HG03196 (cell line): Measurements from ENCODE around the gene POLN.
"Not testable (repeated sequence)": the region's sequence is repeated elsewhere in the genome, so short reads cannot be mapped to it uniquely, and the experiment has no call there.

ENCODE experiments used
- ATAC-seq: cut with Tn5 transposase; IDR thresholded peaks from one replicate; pipeline ENCODE4 v1.9.1; 2021; ENCODE audit not compliant: unreplicated experiment

The POLN gene

DNA sequence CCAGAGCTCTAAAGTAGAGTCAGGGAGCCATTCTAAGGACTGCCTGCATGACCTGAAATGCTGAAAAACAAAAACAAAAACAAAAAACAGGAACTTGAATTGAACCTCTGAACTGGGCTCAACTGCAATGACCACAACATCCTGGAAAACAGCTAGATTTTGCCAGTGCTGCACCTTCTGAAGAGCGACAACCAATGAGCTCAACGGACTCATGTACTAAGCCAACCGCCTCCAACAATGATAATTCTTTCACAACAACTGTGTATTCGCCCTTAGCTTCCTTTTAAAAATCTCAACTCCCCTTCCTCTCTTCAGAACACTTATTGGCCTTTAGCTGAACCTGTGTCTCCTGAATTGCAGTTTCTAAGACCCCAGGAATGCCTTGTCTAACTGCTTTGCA is 69.8 kb downstream of the POLN start:
- no peak for ATAC-seq

DNA sequence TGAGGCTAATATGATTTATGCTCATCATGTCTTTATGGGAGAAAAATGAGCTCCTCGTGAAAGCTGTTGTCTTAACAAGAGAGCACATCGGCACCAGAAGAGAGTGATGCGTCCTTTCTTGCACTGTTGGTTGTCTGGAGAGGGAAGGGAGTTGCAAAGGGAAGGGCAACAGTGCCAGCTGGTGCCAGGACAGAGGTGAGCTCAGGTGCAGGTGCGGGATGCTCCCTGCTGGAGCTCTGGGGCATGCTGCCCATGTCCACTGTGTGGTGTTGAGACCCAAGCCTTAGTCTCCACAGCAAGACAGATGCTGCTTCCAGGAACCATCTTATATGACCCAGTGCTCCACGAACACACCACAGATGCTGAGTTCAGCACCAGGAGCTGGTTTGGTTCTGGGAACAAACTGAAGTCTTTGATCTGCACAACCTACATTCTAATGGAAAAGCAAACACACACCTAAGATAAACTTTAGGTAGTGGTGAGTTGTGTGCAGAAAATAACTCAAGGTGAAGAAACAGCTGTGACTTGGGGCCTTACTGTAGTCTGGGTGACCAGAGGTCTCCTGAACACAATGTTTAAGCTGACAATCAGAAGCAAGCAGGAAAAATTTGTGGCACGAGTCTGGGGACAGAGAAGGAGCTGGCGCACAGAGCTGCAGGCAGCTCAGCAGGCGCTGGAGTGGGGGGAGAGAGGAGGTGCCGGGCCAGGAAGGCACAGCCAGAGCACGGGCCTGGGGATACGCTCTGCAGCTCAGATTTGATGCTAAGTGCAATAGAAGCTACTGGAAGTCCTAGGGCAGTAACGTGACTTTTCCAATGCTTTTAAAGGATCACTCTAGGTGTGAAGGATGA is 73.2 kb downstream of the POLN start:
- ATAC-seq: no peak

DNA sequence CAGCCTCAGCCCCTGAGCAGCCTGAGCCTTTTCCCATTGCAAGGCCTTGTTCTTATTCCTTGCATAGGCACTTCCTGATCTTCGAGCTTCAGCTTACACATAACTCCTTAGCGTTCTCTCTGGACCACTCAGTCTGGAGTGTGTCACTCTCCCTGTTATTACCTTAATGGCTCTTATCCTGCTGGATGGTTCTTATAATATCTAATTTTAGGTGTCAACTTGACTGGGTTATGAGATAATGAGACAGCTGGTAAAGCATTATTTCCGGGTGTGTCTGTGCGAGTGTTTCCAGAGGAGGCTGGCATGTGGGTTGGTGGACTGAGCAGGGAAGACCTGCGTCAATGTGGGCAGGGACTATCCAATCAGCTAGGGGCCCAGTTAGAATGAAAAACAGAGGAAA is 75.7 kb downstream of the POLN start:
- no peak for ATAC-seq

DNA sequence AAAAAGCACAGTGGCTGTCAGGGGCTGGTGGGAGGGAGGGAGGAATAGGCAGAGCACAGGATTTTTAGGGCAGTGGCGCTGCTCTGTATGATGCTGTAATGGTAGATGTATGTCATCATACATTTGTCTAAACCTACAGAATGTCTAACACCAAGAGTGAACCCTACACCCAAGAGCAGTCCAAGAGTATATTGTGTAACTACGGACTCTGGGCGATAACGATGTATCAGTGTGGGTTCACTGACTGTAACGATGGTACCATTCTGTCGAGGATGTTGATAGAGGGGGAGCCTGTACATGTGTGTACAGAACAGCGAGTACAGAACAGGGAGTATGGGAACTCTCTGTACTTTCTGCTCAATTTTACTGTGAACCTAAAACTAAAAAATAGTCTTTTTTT is 76.5 kb downstream of the POLN start:
- no peak for ATAC-seq

DNA sequence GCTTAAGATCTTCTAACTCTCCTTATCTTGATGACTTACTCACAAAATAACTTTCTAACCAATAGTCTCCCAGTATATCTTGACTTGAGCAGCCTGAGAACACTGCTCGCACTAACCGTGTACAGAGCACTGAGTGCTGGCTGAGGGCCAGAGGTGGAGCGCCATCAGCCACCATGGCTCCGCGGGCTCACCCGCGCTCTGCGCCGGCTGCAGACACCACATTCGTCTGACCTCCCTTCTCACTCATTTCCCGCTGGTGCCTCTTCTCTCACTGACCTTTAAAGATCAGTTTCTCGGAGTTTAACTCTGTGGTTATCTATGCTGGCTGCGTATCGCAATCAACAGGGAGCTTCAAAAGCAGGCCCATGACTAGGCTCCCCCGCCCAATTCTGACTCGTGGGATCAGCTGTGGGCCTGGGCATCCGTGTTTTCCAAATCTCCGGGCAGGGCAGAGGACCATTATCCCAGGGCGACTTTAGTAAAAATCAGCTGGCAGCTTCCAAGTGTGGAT is 78.6 kb downstream of the POLN start:
- ATAC-seq: no peak

DNA sequence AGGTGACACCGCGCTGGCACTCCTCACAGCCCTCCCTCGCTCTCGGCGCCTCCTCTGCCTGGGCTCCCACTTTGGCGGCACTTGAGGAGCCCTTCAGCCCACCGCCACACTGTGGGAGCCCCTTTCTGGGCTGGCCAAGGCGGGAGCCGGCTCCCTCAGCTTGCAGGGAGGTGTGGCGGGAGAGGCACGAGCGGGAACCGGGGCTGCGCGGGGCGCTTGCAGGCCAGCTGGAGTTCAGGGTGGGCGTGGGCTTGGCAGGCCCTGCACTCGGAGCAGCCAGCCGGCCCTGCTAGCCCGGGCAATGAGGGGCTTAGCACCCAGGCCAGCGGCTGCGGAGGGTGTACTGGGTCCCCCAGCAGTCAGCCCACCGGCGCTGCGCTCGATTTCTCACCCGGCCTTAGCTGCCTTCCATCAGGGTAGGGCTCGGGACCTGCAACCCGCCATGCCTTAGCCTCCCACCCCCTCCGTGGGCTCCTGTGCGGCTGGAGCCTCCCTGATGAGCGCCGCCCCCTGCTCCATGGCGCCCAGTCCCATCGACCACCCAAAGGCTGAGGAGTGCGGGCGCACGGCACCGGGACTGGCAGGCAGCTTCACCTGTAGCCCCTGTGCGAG is 80.7 kb downstream of the POLN start:
- not testable (repeated sequence) for ATAC-seq

DNA sequence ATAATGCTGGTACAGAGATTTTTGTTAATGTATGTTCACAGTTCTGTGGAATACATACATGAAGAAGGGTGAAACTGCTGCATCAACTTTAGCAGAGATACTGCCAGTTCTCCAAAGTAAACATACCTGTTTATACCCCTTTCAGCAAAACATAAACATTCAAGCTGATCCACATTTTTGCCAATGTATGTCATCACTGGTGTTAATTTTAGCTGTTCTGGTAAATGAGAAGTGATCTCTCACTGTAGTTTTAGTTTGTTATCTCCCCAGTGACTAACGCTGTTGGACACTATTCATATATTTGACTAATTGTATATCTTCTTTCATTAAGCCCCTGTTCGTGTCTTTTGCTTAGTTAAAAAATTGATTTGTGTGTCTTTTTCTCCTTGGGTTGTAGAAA is 82.0 kb downstream of the POLN start:
- no peak for ATAC-seq

DNA sequence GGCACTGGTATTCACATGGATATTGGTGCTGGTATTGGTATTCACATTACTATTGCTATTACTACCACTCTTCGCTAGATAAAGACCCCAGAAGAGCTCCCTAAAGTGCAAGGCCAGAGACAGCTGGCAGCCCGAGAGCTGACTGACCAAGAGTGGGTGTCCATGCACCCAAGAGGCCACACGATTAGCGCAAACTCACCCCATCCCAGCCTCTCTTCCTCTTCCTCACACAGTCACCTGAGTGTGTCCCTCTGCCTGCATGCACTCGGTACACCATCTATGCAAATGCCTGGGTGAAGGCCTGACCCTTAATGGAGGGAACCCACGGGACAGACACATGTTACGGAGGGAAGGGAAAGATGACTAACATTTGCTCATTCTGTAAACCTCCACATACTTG is 86.7 kb downstream of the POLN start:
- no peak for ATAC-seq

DNA sequence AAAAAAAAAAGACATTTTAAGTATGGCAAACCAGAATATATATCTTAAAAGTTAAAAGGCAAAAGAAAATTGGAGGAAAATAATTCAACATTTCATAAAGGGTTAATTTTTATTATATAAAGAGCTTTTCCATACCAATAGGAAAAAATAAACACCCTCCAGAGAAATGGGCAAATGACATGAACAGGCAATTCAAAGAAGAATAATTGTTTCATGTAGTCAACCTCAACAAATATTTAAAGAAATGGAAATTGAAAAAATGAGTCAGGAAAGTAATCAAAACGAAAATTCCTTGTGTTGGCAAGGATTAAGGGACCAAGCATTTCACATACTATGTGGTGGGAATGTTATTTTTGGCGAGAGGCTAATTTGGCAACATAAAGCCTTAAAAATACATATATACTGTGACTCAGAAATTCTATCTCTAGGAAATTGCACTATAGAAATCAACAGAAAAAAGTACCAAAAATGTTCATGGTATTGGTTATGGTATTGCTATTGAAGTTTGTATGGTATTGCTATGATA is 87.6 kb downstream of the POLN start:
- no peak for ATAC-seq

DNA sequence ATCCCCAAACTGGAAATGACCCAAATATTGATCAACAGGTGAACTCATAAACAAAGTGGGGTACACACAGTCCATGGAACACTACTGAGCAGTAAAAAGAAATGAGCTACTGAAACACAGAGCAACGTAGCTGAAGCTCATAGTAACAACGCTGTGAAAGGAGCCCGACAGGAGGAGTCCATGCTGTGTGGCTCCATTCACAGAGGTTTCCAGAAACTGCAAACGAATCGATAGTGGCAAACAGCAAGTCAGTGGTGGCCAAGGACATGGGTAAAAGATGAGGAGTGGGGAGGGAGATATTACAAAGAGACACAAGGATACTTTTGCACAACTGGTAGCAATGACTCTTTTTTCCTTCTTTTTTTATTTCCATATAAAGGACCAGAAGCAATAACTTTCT is 90.4 kb downstream of the POLN start:
- ATAC-seq: no peak

DNA sequence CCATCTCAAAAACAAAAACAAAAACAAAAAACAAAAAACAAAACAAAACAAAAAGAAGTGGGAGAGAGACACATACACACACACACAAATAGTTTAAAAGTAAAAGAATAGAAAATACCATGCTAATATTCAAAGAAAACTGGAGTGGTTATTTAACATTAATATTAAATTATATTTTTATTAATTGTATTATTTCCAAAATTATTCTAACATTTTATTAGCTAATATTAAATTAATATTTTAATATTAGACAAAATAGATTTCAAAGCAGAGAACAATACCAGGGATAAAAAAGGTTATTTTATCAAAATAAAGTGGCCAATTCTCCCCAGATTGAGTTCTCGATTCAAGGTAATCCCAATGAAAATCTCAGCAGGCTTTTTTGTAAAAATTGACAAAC is 91.8 kb downstream of the POLN start:
- no peak for ATAC-seq

DNA sequence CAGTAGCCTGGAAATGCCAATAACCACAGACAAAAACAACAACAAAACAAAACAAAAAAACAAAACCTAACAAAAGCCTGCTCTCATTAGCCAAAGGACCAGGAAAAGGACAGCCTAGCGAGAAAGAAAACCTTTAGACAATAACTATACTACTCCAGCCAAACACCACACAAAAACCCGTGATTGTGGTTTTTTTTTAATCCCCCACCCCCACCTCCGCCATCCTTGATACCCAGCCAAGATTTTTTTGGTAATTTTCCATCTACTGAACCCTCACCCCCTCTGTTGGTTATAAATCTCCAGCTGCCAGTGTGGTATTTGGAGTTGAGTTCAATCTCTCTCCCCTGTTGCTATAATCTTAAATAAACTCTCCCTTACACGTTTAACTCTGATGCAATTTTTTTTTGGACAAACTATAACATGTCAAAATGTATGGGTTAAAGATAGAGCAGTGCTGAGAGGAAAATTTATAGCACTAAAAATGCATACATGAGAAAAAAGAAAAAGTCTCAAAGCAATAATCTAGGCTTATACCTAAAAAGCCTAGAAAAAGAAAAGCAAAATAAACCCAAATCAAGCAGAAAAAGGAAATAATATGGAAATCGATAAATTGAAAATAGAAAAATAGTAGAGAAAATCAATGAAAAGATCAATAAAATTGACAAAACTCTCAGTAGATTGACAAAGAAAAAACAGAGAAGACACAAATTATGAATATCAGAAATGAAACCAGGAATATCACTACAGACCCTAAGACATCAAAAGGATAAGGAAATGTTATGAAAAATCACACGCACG is 99.1 kb downstream of the POLN start:
- ATAC-seq: no peak

DNA sequence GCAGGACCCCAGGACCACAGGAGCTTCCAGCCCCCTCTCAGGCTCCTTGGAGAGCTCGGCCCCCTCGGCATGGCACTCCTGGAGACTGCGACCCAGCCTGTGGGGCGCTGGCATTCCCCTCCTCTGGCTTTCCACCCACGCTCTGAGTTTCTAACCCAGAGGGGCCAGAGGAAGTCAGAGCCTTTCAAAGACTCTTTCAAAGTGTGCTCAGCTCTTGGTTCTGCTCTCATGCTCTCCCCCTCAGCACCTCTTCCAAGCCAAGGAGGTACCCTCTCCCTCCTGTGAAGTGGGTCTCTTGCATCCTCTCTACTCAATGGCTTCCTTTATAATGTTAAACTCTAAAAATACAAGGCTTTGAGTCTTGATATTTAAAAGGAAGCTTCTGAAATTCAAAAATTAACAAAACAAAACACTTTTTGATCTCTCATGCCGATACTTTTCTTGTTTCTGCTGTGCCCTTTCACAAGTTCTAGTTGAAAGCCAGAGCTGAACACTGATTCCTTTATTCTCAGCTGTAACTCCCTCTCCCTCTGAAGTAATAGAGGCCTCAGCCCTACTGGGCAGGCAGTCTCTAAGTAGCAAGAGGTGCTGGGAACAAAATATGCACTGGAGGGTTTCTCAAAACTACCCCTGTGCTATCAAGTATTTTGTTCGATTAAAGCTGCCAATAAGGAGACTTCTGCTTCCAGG is 100.0 kb downstream of the POLN start:
- no peak for ATAC-seq

DNA sequence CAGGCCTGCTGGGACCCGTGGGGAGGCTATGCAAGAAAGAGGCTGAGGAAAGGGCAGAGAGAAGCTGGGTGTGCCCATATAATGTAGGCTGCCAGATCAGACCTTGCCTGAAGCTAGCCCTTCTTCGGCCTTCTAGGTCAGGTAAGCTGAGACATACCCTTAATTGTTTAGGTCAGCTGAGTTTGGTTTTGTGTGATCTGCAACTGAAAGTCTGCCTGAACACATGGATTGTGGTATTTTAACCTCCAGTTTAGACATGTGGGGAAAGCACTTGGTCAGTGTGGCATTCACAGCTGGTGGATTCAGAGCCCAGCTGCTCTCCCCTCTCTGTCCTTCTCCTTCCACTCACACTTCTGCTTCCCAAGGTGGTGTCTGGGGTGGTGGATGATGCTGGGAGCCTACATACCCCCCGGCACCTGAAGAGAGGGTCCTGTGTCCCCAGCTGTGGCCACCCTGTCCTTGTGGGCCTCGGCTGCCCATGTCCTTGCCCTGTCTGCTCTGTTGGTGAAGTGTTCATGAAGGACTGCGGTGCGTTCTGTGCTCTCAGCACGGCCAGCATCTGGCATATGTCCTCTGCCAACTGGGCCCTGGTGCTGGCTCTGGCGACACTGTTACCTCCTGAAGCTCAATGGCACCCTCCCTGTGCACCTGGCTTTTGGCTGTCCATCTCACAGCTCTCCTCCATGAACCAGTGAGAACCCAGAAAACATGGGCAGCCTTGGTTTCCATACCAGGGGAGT is 100.7 kb downstream of the POLN start:
- ATAC-seq: no peak

DNA sequence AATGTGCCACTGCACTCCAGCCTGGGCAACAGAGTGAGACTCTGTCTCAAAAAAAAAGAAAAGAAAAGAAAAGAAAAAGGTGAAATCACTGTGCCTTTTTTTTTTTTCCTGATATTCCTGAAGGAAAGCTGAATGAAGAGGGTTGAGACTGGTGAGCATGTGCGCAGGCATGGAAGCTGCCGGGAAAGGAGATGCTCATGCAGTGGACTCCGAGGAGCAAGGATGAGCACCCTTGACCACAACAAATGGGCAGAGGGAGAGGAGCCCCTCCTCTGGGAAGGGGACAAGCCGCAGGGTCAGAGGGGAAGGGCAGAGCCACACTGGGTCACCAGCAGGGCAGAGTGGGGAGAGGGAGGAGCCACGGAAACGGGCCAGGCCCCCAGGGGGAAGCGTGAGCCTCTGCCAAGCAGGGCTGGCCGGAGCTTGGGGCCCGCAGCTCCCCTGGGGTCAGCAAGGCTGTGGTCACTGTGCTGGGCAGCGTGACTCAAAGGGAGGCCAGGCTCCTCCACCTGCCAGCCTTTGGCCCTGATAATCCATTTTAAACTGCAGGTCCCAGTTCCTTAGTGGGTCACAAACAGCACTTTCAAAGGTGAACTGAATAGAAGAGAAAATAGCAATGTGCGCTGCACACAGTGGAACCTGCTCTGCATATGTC is 102.9 kb downstream of the POLN start:
- no peak for ATAC-seq

DNA sequence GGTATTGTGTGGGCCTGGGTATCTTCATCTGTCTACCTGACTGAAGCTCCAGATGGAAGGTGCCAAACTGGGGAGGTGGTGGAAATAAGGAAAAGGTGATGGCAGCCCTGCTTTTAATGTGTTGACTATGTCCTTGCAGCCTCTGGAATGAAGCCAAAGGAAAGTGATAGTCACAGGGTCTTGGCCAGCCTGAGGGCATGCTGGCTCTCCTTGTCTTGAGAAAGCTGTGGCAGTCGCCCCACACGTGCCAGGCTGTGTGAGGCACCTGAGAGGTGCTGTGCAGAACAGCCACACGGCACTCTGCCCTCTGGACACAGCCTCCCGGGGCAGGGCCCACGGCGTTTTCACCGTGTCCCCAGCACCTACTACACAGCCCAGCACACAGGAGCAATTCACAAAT is 105.2 kb downstream of the POLN start:
- ATAC-seq: no peak

DNA sequence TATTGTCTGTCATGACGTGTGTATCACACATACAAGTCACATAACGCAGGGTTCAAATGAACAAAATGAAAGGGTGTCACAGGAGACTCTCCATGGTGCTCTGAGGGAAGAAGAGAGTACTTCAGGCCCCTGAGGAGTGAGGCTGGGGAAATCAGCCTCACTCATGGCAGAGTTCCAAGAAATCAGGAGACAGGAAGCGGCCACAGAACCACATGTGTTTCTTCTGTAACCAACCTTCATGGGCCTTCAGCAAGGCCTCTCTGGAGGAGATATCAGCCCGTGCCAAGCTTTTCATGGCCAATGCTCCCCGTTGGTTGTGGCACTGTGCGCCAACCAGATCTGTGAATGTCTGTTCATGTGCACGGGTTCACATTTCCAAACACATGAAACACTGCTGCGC is 106.8 kb downstream of the POLN start:
- no peak for ATAC-seq

DNA sequence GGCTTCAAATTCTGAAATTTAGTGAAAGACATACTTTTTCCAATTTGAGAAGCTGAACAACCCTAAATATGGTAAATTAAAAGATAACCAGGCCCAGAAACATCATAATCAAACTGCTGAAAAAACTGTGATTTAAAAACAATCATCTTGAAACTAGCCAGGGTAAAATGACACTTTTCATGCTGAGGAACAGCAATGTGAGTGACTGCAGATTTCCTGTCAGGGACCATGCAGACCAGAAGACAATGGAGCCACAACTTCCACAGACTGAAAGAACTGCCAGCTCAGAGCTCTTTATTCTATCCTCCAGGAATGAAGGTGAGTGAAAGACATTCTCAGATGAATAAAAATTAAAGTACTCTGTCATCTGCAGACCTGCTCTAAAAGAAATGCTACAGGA is 109.5 kb downstream of the POLN start:
- ATAC-seq: no peak

DNA sequence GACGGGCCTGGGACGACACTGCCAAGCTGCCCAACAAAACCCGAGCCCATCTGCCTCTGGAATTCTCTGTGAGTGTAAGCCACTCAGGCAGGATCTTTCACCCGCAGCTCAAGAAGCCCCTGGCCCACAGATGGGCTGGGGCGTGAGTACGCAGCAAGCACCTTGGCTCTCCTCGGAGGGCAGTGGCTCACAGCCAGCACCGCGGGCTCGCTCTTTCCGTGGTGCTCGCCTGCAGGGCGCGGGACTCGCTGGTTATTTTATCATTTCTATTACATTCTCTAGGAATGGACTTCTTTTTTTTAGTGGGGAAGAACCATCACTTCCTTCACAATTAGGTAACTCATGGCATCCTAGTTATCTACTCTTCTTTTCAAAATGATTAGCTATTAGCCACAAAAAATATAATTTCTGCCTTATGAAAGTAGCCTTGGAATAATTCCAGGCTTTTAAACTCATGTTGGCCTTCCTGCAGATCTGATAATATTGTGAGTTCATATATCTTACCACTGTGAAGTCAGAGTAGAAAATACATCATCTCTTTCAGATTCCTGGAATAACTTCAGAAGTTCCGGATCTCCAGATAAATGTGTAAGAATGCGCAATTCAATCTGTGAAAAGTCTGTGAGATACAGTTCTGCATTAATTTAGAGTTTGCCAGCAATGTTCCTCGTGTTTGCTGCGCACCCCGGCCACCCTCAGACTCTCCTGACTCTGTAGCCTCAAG is 114.2 kb downstream of the POLN start:
- ATAC-seq: no peak
